Hepatocyte (in vitro differentiated cells): Measurements from ENCODE around the gene CAST. TPM values are rescaled to one million over a fixed set of nuclear protein-coding genes. Genes with fewer than 3 reads are reported as not detected.
A peak's percentile ranks its signal among the peaks of the same experiment; 100 is the strongest.

Source experiments
- DNase-seq: peaks from one replicate; pipeline ENCODE4 v3.0.0-alpha.2; 2016; ENCODE audit warnings: low spot score
- H2AFZ ChIP-seq: fragments of 200-600 bp; sonication (generic); 2 replicates; pipeline ENCODE4 v1.6.0; 2016; ENCODE audit warnings: antibody characterized with exemption, mild to moderate bottlenecking
- H3K27ac ChIP-seq: fragments of 200-600 bp; sonication (generic); 2 replicates; pipeline ENCODE4 v1.5.1; 2016; ENCODE audit warnings: mild to moderate bottlenecking
- H3K27me3 ChIP-seq: fragments of 200-600 bp; sonication (generic); 2 replicates; pipeline ENCODE4 v1.6.1; 2016
- H3K36me3 ChIP-seq: fragments of 200-600 bp; sonication (generic); replicated peaks from 2 replicates; pipeline ENCODE4 v1.5.1; 2016; ENCODE audit warnings: low read depth; ENCODE audit not compliant: insufficient read depth
- H3K4me1 ChIP-seq: fragments of 200-600 bp; sonication (generic); 2 replicates; pipeline ENCODE4 v1.5.1; 2016; ENCODE audit warnings: mild to moderate bottlenecking, moderate library complexity; ENCODE audit not compliant: insufficient read depth
- H3K4me2 ChIP-seq: fragments of 200-600 bp; sonication (generic); 2 replicates; pipeline ENCODE4 v1.6.0; 2016
- H3K4me3 ChIP-seq: fragments of 200-600 bp; sonication (generic); 2 replicates; pipeline ENCODE4 v1.5.1; 2016; ENCODE audit warnings: mild to moderate bottlenecking
- H3K79me2 ChIP-seq: fragments of 200-600 bp; sonication (generic); 2 replicates; pipeline ENCODE4 v1.6.0; 2017; ENCODE audit warnings: mild to moderate bottlenecking
- H3K9me2 ChIP-seq: fragments of 200-600 bp; sonication (generic); replicated peaks from 2 replicates; pipeline ENCODE4 v1.6.0; 2017; ENCODE audit warnings: mild to moderate bottlenecking; ENCODE audit not compliant: insufficient read depth
- H3K9me3 ChIP-seq: fragments of 200-600 bp; sonication (generic); 2 replicates; pipeline ENCODE4 v1.5.1; 2016; ENCODE audit warnings: low read depth, mild to moderate bottlenecking
- H4K20me1 ChIP-seq: fragments of 200-600 bp; sonication (generic); 2 replicates; pipeline ENCODE4 v1.6.0; 2016; ENCODE audit warnings: mild to moderate bottlenecking; ENCODE audit not compliant: insufficient read depth, poor library complexity, severe bottlenecking
- EZH2 ChIP-seq: fragments of 200-600 bp; sonication (generic); IDR thresholded peaks from 2 replicates; pipeline ENCODE4 v1.6.1; 2016; ENCODE audit warnings: antibody characterized with exemption, mild to moderate bottlenecking, borderline replicate concordance
- EZH2phosphoT487 ChIP-seq: fragments of 200-600 bp; sonication (generic); IDR thresholded peaks from one replicate; pipeline ENCODE4 v1.6.1; 2018; ENCODE audit warnings: antibody characterized with exemption, mild to moderate bottlenecking, low read depth, moderate library complexity; ENCODE audit not compliant: unreplicated experiment, severe bottlenecking
- WGBS: methylation state at CpG from one replicate; pipeline ENCODE4 v1.1.6; 2016; ENCODE audit warnings: low lambda C conversion rate; ENCODE audit errors: missing lambda C conversion rate; 5-methylcytosine and 5-hydroxymethylcytosine counted together
- polyA plus RNA-seq: library from polyadenylated mRNA; unstranded; fragments of >200 nt; fragmentation: Nextera tagmentation; extraction: Ambion mirVana; gene quantifications from 2 replicates; pipeline ENCODE4 v1.2.1, GENCODE V29; 2016
- total RNA-seq: library from RNA; depleted of rRNA; stranded (reverse); fragments of >200 nt; gene quantifications from 2 replicates; pipeline ENCODE4 v1.2.3, GENCODE V29; 2014
- TF ChIP-seq, protein P1 (sequence below): fragments of 200-600 bp; sonication (generic); IDR thresholded peaks from 2 replicates; pipeline ENCODE4 v1.5.1; 2016; ENCODE audit warnings: antibody characterized with exemption, mild to moderate bottlenecking; ENCODE audit not compliant: poor library complexity

CAST gene
- total and polyA plus RNA-seq, 2 experiments from 2014 or later = 140 to 177 TPM

GRCh38 chr5:96708600-96708999 lies 46.4 kb downstream of the CAST start:
- H3K4me1 ChIP-seq = peaks cover 4% of the 10 kb centered on the region
- H3K4me2 ChIP-seq = no peak overlapping the region

DNA sequence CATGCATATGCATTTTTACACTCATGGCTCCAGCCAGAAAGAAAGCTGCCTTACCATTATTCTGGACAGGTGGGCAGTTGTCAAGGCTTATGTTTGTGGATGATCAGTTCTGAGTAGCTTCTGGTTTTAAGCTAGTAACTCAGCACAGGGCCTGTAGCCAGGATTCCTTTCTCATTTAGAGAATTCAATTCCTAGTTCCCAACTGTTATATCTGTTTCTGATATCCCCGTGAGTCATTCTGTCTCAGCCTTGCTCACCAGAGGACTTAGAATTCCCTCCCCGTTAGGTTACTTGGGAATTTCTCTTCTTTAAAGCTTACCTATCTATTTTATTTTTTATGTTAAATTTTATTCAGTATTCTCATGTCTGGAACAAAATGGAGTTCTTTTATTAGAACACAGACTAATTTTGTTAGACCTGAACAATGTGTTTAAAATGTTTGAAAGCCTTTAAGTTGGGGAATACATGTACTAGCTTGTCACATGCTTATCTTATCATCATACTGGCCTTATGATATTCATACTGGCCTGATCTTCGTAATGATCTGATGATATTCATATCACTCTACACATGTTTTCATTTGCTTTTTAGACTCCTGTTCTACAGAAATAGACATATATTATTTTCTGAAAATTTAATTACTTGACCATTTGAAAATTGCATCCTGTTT lies 47.1 kb downstream of the CAST start:
- Histone ChIP-seq H4K20me1 (peaks cover 40% of the 10 kb centered on the region), H3K79me2 (peaks cover 100% of the 10 kb centered on the region), H3K4me1 (peaks cover 10% of the 10 kb centered on the region), H3K9me3 (no peaks in the 10 kb centered on the region), H2AFZ (no peak overlapping the region), H3K4me2 (no peak overlapping the region), H3K27ac (peak overlapping the region; percentile 5), H3K27me3 (no peaks in the 10 kb centered on the region), H3K36me3 (no peaks in the 10 kb centered on the region), H3K4me3 (no peak overlapping the region), H3K9me2 (no peaks in the 10 kb centered on the region)
- TF ChIP-seq, protein P1, sequence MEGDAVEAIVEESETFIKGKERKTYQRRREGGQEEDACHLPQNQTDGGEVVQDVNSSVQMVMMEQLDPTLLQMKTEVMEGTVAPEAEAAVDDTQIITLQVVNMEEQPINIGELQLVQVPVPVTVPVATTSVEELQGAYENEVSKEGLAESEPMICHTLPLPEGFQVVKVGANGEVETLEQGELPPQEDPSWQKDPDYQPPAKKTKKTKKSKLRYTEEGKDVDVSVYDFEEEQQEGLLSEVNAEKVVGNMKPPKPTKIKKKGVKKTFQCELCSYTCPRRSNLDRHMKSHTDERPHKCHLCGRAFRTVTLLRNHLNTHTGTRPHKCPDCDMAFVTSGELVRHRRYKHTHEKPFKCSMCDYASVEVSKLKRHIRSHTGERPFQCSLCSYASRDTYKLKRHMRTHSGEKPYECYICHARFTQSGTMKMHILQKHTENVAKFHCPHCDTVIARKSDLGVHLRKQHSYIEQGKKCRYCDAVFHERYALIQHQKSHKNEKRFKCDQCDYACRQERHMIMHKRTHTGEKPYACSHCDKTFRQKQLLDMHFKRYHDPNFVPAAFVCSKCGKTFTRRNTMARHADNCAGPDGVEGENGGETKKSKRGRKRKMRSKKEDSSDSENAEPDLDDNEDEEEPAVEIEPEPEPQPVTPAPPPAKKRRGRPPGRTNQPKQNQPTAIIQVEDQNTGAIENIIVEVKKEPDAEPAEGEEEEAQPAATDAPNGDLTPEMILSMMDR = no peak
- no peak for DNase-seq
- WGBS = 38% methylated on average over 3 of the region's 3 CpGs

More at GRCh38 chr5:96708600-96708999, 46.4 kb downstream of the CAST start:
- Histone ChIP-seq H3K36me3 (no peaks in the 10 kb centered on the region), H3K4me3 (no peak overlapping the region), H3K9me3 (no peaks in the 10 kb centered on the region), H3K9me2 (no peaks in the 10 kb centered on the region), H4K20me1 (peaks cover 43% of the 10 kb centered on the region), H3K79me2 (peaks cover 100% of the 10 kb centered on the region), H3K27ac (peak overlapping the region; percentile 5), H3K27me3 (no peaks in the 10 kb centered on the region), H2AFZ (no peak overlapping the region)
- 94% methylated on average over 4 of the region's 4 CpGs for WGBS
- no peak for DNase-seq
- TF ChIP-seq EZH2phosphoT487 (no peak), EZH2 (no peak)
- TF ChIP-seq, protein P1 = no peak

GRCh38 chr5:96712100-96712746 lies 50.0 kb downstream of the CAST start:
- no peak for DNase-seq
- H3K79me2 ChIP-seq = peaks cover 96% of the 10 kb centered on the region
- no peaks in the 10 kb centered on the region for H3K9me3 ChIP-seq
- no peaks in the 10 kb centered on the region for H3K9me2 ChIP-seq
- no peaks in the 10 kb centered on the region for H3K36me3 ChIP-seq
- peaks cover 34% of the 10 kb centered on the region for H3K4me1 ChIP-seq
- H4K20me1 ChIP-seq = peaks cover 38% of the 10 kb centered on the region
- no peaks in the 10 kb centered on the region for H3K27me3 ChIP-seq
- no peak overlapping the region for H3K4me3 ChIP-seq
- WGBS = 95% methylated on average over 2 of the region's 2 CpGs
- no peak overlapping the region for H2AFZ ChIP-seq
- no peak overlapping the region for H3K27ac ChIP-seq
- no peak overlapping the region for H3K4me2 ChIP-seq
- TF ChIP-seq, protein P1 = no peak
- TF ChIP-seq EZH2 (no peak), EZH2phosphoT487 (no peak)
